Lung (tissue), 12 donors: ENCODE measurements around the gene AKAP13. TPM values are rescaled to one million over a fixed set of nuclear protein-coding genes. Genes with fewer than 3 reads are reported as not detected.

Experiments used
- ATAC-seq: fragments of 200-7000 bp; cut with Tn5 transposase; one replicate; pipeline ENCODE4 v1.9.1; 2020; ENCODE audit warnings: moderate number of reproducible peaks; ENCODE audit not compliant: insufficient read depth, low FRiP score
- DNase-seq, 3 donors: peaks; one replicate each; pipeline ENCODE4 v3.0.0-alpha.2; 2013 to 2017
- H3K27ac ChIP-seq, 2 donors: one replicate each; pipeline ENCODE4 v1.5.1; 2013; ENCODE audit warnings: mild to moderate bottlenecking in 2 of 2, moderate library complexity in 2 of 2, control low read depth in 1 of 2, inconsistent platforms in 1 of 2, low read depth in 1 of 2, low read length in 1 of 2
- H3K27me3 ChIP-seq, 3 donors: one replicate each; pipeline ENCODE4 v1.5.1; 2013; ENCODE audit warnings: low read length in 2 of 3; ENCODE audit not compliant: control insufficient read depth in 3 of 3, insufficient read depth in 3 of 3
- H3K36me3 ChIP-seq, 4 donors: one replicate each; pipeline ENCODE4 v1.5.1; 2013; ENCODE audit warnings: low read length in 4 of 4, mild to moderate bottlenecking in 1 of 4, moderate library complexity in 1 of 4; ENCODE audit not compliant: control insufficient read depth in 4 of 4, insufficient read depth in 4 of 4
- H3K4me1 ChIP-seq, 5 donors: one replicate each; pipeline ENCODE4 v1.5.1; 2013; ENCODE audit warnings: low read length in 5 of 5, mild to moderate bottlenecking in 2 of 5, moderate library complexity in 1 of 5; ENCODE audit not compliant: control insufficient read depth in 5 of 5, insufficient read depth in 5 of 5
- H3K4me3 ChIP-seq: one replicate; pipeline ENCODE4 v1.5.1; 2013; ENCODE audit warnings: mild to moderate bottlenecking, control low read depth, moderate library complexity
- H3K9ac ChIP-seq, 2 donors: one replicate each; pipeline ENCODE4 v1.5.1; 2013; ENCODE audit warnings: low read length in 2 of 2, control low read depth in 1 of 2; ENCODE audit not compliant: insufficient read depth in 1 of 2
- H3K9me3 ChIP-seq, 4 donors: one replicate each; pipeline ENCODE4 v1.5.1; 2013; ENCODE audit warnings: low read length in 3 of 4, mild to moderate bottlenecking in 1 of 4, moderate library complexity in 1 of 4; ENCODE audit not compliant: control insufficient read depth in 4 of 4, insufficient read depth in 3 of 4
- CTCF ChIP-seq: IDR thresholded peaks from 2 replicates; pipeline ENCODE4 v1.5.1; 2012; ENCODE audit warnings: mild to moderate bottlenecking; ENCODE audit errors: control extremely low read depth, extremely low read depth
- WGBS, 2 donors: extraction: QIAGEN DNeasy Blood & Tissue Kit; methylation state at CpG; one replicate each; pipeline ENCODE4 v1.1.7; 2013; 5-methylcytosine and 5-hydroxymethylcytosine counted together
- polyA plus RNA-seq, 2 donors: library from polyadenylated mRNA; stranded (reverse); fragments of 200-250 nt; gene quantifications; one replicate each; pipeline ENCODE4 v1.2.1, GENCODE V29; 2013
- total RNA-seq, 2 donors: library from RNA; depleted of rRNA in 1 of 2; stranded (reverse); fragments of >200 nt in 1 of 2; gene quantifications; one replicate each; pipeline ENCODE4 v1.2.1, GENCODE V29; 2014 to 2021
- donor health status: control.
- donor health status: control.
- donor health status: Bipolar disorder and iron deficiency.
- donor health status: healthy.
- donor health status: DM: yes; HTN: yes; CAD: no.

Gene AKAP13
- total and polyA plus RNA-seq, 4 donors = 102 to 1,115 (median 259) TPM

GRCh38 chr15:85495096-85495495 lies 114.7 kb downstream of the AKAP13 start:
- H3K27ac ChIP-seq = peak overlapping the region; percentile 16 to 22
- no peak overlapping the region for H3K4me3 ChIP-seq
- H3K36me3 ChIP-seq = peaks cover 0 to 2% (median 0%) of the 10 kb centered on the region in 4 donors
- no peak for TF ChIP-seq CTCF
- H3K4me1 ChIP-seq = peaks cover 0 to 66% (median 5%) of the 10 kb centered on the region in 5 donors
- no peak for ATAC-seq
- DNase-seq = no peak
- no peak overlapping the region for H3K9ac ChIP-seq
- H3K27me3 ChIP-seq = no peaks in the 10 kb centered on the region
- 79 to 93% methylated on average over 3 of the region's 3 CpGs for WGBS, 2 donors
- no peaks in the 10 kb centered on the region for H3K9me3 ChIP-seq

- no peak for DNase-seq
- ATAC-seq = no peak
- Histone ChIP-seq H3K27me3 (no peaks in the 10 kb centered on the region), H3K9ac (no peak overlapping the region), H3K4me3 (no peak overlapping the region), H3K36me3 (peaks cover 0 to 2% (median 0%) of the 10 kb centered on the region in 4 donors), H3K9me3 (no peaks in the 10 kb centered on the region), H3K27ac (peak overlapping the region in 1 of 2 donors; percentile 16), H3K4me1 (peaks cover 0 to 65% (median 5%) of the 10 kb centered on the region in 5 donors)
- 86 to 88% methylated on average over 2 of the region's 2 CpGs for WGBS, 2 donors
- TF ChIP-seq CTCF = no peak
These were observed 115.1 kb downstream of the AKAP13 start for GRCh38 chr15:85495544-85495943.

GRCh38 chr15:85496151-85496550 lies 115.7 kb downstream of the AKAP13 start:
- H3K9ac ChIP-seq = no peak overlapping the region
- no peak for DNase-seq

More at GRCh38 chr15:85496151-85496550, 115.7 kb downstream of the AKAP13 start:
- H3K4me3 ChIP-seq = no peak overlapping the region
- no peak for TF ChIP-seq CTCF
- no peaks in the 10 kb centered on the region for H3K9me3 ChIP-seq
- no peak overlapping the region for H3K27ac ChIP-seq
- H3K27me3 ChIP-seq = no peaks in the 10 kb centered on the region
- 60 to 68% methylated on average over 8 of the region's 8 CpGs for WGBS, 2 donors
- ATAC-seq = no peak
- peaks cover 0 to 64% (median 6%) of the 10 kb centered on the region in 5 donors for H3K4me1 ChIP-seq
- H3K36me3 ChIP-seq = peaks cover 0 to 2% (median 0%) of the 10 kb centered on the region in 4 donors
